GM21360 (cell line): ENCODE measurements around the gene CACNB4.
"Not testable (repeated sequence)": the region's sequence is repeated elsewhere in the genome, so short reads cannot be mapped to it uniquely, and the experiment has no call there.

Experiments
- ATAC-seq: cut with Tn5 transposase; IDR thresholded peaks from one replicate; pipeline ENCODE4 v1.9.1; 2021; ENCODE audit warnings: mild to moderate bottlenecking, moderate library complexity; ENCODE audit not compliant: unreplicated experiment

Gene CACNB4

DNA sequence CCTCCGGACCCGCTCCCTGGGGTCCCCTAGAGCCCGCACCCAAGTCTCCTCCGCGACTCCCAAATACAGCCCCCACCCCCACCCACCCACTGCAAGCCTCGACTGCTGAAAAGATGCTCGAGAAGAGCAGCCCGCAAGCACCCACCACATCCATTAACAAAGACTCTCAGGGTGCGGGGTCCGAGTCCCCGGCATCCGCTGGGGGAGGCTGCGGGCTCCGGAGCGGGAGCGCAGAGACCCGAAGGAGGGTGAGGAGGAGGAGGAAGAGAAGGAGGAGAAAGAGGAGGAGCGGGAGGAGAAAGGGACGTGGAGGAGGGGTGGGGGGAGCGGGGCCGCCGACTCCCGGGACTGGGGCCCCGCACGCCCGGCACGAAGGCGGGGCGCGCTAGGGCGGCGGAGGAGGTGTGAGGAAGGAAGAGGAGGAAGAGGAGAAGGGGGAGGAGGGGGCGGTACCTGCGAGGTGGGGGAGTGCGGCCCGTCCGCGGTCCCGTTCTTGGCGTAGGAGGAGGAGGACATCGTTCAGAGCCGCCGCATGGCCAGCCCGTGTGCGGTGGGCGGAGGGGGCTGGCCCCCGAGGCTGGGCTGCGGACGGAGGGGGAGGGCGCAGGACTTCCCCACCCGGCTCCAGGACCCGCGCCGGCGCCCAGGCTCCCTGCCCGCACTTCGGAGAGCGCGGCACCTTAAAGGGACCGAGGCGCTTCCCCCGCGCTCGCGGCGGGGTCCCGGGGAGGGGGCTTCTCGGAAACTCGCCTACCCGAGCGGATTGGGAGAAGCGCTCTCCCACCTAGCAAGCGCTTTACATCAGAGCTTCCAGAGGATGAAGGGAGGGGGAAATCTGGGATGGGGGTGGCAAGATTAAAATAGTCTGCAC lies at the start of gene CACNB4:
CACNB4 (minus strand) TSS at position 549 of the 871 bp plus-strand sequence.
- ATAC-seq = no peak

DNA sequence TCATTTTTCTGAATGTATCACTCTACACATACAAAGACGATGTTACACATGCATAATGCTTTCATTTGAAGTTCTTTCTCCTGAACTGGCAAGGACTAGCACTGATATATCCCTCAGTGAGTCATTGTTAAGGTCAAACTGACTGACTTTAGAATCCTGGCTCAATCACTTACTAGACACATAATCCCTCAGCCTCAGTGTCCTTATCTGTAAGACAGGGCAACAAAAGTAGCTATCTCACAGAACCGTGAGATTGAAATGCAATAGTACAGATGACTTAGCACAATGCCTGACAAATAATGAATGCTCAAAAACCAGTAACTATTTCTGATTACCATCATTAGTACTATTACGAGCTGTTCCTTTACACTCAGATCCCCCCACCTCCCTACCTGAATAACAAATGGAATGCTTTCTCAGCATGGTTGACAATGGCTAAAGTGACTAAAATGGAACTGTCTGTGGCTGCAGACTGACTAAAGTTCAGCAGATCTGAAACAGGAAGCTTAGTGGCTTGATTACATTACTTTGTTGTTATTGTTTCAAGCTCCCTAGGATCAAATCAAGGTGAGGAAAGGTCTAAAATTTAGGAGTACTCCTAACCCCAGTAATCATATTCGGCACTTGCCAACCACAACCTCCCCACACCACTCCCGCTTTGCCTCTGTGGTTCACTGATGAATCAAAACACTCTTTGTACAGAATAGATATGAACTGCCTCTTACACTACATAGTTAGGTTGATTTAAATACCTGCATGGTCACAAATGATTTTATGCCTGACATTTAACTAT lies 35.8 kb upstream of the CACNB4 start:
- ATAC-seq = peak; percentile 81

GRCh38 chr2:152132306-152132705 lies 33.5 kb upstream of the CACNB4 start:
- ATAC-seq = no peak

GRCh38 chr2:152127628-152128027 lies 28.8 kb upstream of the CACNB4 start:
- no peak for ATAC-seq

DNA sequence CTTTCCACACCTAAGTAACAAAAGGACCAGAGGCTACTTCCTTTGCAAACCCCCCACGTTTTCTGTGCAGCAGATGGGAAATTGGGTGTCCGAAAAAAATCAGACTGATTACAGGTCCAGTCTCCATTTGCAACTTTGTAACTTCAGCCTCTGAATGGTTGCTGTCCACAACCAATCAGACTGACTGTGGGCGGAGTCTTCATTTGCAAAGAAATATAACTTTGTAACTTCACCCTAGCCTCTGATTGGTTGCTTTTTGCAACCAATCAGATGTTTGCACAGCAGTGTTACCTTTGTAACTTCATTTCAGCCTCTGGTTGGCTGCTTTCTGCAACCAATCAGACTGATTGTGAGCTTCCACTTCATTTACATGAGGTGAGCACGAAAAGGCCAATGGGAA lies 27.8 kb upstream of the CACNB4 start:
- no peak for ATAC-seq

DNA sequence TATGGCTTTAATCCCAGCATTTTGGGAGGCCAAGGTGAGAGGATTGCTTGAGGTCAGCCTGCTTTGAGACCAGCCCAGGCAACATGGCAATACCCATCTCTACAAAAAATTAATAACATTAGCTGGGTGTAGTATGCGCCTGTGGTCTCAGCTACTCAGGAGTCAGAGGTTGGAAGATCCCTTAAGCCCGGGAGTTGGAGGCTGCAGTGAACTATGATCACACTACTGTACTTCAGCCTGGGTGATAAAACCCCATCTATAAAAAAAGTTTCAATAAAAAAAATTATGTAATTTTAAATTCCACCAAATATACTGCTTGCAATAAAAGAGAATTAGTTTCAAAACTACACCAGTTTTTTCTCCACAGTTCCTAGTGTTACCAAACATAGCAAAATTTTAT lies 23.3 kb upstream of the CACNB4 start:
- no peak for ATAC-seq

DNA sequence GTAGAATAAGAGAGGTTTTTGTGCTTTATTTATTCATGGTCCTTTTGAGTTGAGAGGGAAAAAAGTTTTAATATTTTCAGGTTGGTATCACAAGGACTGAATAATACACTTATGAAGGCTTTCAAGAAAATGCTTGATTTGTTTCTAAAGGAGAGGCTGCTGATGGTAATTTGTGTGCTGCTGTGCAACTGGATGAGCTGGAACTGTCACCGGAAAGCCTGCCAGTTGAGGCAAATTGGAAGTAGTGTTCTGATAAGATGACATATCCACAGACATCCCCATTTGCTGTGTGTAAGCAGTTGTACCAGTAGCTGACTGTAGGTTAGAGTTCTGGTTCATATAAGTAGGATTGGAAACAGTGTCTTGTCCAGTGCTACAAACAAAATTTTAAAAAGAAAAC lies 21.6 kb upstream of the CACNB4 start:
- ATAC-seq = no peak

GRCh38 chr2:152115952-152116351 lies 17.1 kb upstream of the CACNB4 start:
- no peak for ATAC-seq

GRCh38 chr2:152114366-152114765 lies 15.5 kb upstream of the CACNB4 start:
- no peak for ATAC-seq

GRCh38 chr2:152107140-152107539 lies 8.3 kb upstream of the CACNB4 start:
- not testable (repeated sequence) for ATAC-seq

DNA sequence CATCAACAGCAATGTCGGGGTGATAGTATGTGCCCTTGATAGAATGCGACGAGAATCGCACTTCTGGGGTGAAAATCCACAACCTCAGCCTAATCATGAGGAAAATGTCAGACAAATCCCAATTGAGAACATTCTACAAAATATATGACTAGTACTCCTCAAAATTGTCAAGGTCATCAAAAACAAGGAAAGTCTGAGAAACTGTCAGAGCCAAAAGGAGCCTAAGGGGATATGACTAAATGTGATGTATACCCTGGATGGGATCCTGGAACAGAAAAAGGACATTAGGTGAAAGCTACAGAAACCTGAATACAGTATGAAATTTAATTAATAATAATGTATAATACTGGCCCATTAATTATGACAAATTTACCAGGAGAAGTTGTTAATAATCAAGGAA lies 7.6 kb upstream of the CACNB4 start:
- no peak for ATAC-seq

DNA sequence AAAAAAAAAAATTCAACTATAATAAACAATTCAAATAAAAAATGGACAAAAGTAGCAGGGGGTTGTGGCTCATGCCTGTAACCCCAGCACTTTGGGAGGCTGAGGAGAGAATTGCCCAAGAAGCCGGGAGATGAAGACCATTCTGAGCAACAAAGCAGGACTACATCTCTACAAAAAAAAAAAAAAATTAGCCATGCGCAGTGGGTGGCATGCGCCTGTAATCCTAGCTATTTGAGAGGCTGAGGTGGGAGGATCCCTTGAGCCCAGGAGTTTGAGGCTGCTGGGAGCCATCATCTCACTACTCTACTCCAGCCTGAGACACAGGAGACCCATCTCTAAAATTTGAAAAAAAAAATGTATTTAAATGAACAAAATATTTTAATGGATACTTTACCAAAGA lies 4.4 kb upstream of the CACNB4 start:
- no peak for ATAC-seq

DNA sequence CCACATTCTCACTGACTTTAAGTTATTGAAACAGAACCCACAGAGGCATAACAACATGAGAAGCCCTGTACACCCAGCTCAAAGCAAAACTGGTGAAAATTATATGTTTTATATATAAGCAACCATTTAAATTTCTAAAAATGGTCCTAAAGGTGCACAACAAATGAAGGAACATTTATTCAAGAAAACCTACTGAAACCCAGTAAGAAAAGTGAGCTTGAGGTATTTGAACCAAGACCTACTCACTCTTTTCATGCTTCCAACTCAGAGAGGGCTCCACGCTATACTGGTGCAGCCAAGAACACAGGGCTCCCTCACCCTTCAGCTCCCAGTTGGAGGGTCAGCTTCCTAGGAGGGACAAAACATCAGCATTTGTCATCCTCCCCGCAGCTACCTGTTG lies 2.1 kb upstream of the CACNB4 start:
- ATAC-seq = no peak

GRCh38 chr2:152099367-152100050 lies 665 bp upstream of the CACNB4 start:
- ATAC-seq = no peak

DNA sequence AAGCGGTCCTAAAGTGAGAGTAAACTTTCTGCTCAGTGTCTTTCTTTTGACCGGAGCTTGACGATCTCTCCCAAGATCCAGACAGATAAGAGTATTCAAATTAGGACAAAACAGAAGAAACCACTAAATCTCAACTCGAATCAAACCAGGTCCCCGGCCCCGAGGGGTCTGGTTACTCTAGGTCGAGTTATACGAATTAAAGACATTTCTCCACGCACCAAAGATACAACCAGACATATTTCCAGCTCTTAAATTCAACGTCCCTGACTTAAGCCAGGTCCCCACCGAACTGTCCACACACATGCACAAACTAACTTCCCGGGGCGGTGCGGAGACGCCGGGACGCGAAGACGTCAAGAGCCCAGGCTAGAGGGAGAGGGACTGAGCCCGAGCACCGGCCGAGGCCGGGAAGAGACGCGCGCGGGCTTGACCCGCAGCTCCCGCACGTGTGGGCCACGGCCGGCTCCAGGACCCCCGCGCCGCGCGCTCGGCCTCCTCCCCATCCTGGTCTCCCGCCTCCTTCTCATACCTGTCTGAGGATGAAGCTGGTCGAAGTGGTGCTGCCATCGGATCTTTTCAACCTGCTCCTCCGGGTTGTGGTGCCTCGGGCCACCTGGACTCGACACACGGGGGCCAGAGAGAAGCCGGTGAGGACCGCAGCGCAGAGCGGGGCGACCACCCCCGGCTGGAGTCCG lies 896 bp downstream of the CACNB4 start:
- ATAC-seq = no peak

DNA sequence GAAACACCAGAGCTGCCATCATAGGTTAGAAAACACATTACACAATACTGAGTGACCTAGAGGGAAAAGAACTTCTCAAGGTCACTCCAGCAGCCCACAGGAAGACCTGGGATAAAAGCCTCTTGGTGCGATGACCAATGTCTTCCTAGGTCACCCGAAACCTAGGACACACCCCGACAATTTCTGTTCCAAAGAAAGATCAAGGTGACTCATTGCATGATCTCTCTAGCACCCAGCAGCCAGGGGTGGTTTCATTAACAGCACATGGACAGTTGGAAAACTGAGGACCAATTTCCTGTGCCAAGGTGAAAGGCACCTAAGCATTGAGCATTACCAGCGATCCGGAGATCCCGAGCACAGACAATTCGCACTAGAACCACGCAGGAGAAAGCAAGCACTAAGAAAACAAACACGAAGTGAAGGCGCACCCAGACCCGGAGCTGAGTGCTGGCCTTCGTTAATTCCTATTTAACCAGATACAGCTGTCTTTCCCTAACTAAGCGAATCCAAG lies 1.5 kb downstream of the CACNB4 start:
- ATAC-seq = no peak

DNA sequence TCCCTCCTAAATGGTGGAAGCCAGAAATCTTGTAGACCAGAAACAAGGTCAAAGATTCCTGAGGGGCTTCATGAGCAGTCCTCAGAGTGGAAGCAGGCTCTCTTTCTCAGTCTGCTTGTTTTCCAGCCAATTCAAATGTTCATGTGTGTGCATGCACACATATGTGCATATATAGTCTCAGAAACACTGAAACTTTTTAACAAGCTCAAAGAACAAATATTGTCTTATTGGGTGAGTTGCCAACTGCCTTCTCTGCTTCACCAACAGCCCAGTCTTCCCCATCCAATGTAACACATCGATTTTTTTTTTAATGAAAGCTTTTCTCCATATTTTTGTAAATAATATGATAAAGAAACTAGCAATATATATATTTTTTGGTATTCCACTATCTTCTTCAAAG lies 3.7 kb downstream of the CACNB4 start:
- ATAC-seq = no peak

- no peak for ATAC-seq
Observed at GRCh38 chr2:152094014-152094413, 4.8 kb downstream of the CACNB4 start.

DNA sequence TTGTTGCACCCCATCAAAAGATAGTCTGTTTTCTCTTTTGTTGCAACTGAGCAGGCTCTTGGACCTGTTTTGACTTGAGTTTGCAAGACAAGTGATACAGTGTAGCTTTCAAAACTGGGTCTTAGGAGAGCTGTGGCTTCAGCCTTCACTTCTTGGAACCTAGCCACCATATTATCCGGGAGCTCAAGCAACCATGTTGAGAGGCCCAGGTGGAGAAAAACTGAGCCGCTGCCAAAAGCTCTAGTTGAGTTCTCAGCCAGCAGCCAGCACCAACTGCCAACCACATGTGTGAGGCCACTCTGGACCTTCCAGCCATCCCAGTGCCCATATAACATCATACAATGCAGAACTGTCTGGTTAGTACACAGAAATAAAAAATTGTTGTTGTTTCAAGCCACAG lies 5.4 kb downstream of the CACNB4 start:
- no peak for ATAC-seq

DNA sequence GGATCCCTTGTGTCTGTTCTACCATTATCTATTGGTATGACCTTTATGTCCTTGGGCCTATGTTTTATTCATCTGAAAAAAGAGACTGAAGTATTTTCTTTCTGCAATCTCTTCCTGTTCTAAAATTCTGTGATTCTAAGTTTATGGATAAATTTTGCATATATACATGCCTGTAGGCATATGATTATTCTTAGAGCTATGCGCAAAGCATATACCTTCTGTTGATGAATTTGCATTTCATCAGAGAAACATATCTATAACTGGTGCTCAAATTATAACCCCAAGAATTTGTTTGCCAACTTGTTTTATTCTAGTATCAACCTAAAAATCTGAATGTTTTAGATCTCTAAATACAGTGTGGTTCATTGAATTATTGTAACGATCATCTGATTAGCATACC lies 6.7 kb downstream of the CACNB4 start:
- ATAC-seq = no peak

DNA sequence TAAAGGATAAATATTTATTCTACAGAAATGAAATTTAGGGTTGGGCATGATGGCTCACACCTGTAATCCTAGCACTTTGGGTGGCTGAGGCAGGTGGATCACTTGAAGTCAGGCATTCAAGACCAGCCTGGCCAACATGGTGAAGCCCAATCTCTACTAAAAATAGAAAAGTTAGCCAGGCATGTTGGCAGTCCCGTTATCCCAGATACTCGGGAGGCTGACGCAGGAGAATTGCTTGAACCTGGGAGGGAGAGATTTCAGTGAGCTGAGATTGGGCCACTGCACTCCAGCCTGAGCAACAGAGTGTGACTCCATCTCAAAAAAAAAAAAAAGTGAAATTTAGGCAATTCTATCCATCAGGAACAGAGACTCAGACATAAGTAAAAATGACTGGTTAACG lies 8.1 kb downstream of the CACNB4 start:
- not testable (repeated sequence) for ATAC-seq
